ENCODE data around the gene LRRC3C.

Gene LRRC3C

DNA sequence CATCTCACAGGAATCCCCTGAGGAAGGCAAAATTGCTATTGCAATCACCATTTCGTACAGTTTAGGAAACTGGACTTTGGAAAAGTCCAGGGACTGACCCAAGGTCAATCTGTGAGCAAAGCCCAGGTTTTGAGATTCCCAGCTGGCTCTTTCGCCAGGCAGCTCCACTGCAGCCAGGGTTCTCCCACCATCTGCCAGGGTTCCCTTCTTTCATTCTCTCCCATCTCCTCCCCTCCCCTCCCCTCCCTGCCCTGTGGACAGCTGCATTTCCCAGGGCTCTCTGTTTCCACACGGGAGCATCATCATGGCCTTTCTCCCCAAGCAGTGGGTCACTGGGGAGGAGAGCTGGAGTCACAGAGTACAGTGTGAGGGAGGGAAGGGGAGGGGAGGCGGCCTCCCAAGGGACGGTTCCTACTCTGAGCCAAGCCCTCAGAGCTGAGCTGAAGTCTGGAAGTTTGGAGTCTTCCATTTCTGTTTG is 23.4 kb downstream of the LRRC3C start:
- DNase-seq: no peak

DNA sequence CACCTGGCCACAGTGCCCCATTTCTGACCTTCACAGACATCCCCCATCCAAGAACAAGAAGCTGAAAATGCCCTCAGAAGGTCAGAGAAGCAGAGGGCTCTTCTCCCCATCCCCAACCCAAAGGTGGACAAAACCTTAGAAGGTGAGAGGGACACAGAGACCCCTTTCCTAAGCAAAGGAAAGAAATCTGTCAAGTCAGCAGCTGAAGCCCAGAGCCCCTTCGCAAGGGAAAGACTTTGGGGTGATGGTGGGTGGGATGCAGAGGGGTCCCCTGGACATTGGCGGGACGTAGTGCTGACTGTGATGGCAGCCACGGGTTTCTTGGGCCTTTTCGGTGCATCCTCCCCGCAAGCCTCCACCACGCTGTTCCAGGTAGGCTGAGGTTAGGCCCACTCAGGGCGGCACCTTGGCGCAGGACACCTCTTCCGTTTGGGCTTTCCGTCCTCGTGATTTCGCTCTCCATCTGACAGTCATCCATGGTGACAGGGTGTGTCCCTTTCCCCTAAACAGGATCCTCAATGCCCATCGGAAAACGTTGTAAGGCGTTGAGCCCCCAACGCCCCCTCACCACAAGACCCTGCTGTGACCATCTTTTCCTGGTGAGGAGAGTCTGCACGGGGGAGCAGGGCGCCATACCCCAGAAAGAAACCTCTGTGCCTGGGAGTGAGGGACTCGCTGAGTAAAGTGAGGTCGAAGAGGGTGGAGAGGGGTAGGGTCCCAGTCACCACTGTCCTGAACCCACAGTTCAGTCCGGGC is 24.6 kb downstream of the LRRC3C start:
- DNase-seq: no peak

DNA sequence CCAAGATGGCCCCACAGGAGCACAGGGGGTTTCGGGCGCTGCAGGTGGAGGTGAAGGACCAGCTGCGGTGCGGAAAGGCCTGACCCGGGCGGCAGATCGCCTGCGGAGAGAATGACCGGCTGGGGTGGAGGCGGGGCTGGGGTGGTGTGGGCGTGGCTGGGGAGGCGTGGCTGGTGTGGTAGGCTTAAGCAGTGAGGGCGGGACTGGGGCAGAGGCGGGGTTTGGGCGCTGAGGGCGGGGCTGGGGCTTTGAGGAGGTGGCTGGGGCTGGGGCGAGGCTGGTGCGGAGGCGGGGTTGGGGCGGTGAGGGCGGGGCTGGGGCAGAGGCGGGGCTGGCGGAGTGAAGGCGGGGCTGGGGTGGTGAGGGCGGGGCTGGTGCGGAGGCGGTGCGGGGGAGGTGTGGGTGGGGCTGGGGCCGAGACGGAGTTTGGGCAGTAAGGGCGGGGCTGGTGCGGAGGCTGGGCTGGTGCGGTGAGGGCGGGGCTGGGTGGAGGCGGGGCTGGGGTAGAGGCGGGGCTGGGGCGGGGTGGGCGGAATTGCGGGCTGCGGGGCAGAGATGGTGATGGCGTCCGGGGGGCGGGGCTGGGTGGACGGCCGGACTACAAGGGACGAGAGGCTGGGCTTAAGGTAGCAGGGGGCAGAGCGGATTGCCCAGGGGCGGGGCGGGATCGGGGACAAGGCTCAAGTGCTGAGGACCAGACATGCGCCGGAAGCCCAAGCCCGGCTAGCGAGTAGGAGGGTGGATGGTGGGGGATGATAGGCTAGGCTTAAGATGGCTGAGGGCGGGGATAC is 25.3 kb downstream of the LRRC3C start:
- DNase-seq: peak; percentile 98

- no peak for DNase-seq
Observed at GRCh38 chr17:39953471-39953888, 25.9 kb downstream of the LRRC3C start.

GRCh38 chr17:39954876-39955275 is 27.3 kb downstream of the LRRC3C start:
- no peak for DNase-seq

DNA sequence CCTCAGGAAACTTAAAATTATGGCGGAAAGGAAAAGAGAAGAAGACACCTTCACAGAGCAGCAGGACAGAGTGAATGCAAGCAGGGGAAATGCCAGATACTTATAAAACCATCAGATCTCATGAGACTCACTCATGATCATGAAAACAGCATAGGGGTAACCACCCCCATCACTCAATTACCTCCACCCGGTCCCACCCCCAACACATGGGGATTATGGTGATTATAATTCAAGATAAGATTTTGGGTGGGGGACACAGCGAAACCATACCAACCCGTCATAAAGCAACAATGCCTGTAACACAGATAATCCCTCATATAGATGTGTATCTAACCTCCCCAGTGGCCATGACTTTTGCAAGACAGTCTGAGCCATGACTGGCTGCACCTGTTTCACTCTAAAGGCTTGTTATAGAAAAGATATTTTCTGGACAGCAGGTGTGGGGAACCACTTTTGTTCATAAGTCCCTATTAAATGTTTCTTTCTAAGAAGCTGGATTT is 28.2 kb downstream of the LRRC3C start:
- no peak for DNase-seq

DNA sequence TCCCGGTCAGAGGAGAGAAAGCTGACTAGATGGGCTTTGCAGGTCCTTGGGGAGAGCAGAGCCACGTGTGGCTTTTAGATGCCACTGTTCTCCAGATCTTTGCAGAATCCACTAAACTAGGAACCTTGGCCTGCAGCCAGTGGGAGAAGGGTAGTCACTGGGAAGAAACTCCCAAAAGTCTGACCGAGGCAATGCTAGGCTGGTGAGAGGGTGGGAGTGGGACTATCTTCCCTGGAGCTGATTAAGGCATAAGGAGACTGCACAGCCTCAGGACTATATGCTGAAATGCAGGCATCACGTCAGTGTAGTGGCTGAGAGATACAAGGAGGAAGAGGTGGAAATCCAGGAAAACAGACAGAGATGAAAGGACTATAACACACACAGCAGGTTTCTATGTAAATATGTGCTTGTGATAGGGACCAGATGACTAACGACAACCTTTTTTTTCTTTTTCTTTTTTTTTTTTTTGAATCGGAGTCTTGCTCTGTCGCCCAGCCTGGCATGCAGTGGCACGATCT is 33.1 kb downstream of the LRRC3C start:
- DNase-seq: no peak

- DNase-seq: no peak
Observed at GRCh38 chr17:39962642-39963220, 35.2 kb downstream of the LRRC3C start, which contains the start of gene GSDMA. Gene GSDMA (plus strand): TSS chr17:39963004. CDS start chr17:39965688, 2,684 bp downstream.

DNA sequence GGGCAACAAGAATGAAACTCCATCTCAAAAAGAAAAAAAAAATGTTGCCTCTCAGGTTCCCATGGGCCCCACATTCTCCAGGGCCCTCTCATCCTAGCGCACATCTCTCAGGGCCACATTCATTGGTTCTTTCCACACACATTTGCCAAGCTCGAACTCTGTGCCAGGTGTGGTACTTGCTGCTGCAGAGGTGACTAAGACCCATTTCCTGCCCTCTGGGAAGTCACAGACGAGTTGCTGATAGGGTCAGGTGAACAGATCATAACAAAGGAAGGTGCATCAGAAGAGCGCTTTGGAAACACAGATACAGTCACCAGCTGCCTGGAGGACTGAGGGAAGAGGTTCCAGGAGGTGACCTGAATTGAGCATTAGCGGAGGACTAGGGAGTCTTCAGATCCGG is 36.3 kb downstream of the LRRC3C start:
- no peak for DNase-seq

DNA sequence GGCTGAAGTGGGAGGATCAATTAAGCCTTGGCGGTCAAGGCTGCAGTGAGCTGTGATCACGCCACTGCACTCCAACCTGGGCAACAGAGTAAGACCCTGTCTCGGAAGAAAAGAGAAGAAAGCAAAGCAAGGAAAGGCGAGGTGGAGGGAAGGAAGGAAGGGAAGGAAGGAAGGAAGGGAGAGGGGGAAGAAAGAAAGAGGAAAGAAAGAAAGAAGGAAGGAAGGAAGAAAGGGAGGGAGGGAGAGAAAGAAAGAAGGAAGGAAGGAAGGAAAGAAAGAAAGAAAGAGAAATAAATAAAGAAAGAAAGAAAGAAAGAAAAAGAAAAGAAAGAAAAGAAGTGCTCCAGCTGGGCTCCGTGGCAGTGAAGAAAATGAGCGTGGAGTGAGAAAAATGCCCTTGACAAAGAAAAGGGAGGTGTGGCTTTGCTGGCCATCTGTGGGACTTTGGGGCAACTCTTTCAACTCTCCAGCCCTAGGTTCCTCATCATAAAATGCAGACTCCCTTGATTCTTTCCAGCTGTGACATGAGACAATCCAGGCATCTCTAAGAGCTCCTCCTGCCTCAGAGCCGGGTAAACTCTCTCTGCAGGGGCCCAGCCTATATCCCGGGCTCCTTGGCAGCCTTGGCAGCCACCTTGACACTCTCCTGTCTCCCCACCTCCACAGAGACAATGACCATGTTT is 37.6 kb downstream of the LRRC3C start:
- no peak for DNase-seq

DNA sequence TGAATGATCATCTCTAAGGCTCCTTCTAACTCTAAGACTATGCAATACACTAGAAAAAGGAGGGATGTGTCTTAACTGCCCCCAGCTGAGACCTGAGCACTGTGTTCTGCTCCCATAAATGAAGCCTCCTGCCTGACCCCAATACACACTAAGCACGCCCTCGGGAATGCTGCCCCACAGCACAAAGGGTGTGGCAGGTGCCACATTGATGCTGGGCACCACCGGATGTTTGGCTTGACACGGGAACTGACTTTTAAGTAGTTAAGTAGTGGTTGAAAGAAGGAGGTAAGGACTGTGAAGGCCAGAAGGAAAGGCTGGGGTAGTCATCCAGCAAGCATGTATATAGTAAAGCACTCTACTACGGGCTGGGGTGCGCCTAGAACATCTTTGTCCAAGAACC is 39.2 kb downstream of the LRRC3C start:
- DNase-seq: no peak

DNA sequence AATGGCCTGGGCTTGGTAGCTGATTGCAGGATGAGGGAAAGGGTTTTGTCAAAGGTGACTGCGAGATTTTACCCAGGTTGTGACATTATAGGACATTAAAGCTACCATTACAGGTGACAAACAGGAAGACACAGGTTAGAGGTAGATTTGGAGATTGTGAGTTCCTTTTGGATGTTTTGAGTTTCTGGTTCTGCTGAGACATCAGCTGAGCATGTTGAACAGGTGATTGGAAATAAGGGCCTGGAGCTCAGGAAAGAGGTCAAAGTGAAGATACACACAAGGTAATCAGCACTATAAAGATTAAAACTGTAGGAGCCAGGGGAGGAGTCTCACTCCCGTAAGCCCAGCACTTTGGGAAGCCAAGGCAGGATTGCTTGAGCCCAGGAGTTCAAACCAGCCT is 41.2 kb downstream of the LRRC3C start:
- DNase-seq: no peak

- DNase-seq: no peak
Observed at GRCh38 chr17:39969375-39969774, 41.8 kb downstream of the LRRC3C start.

DNA sequence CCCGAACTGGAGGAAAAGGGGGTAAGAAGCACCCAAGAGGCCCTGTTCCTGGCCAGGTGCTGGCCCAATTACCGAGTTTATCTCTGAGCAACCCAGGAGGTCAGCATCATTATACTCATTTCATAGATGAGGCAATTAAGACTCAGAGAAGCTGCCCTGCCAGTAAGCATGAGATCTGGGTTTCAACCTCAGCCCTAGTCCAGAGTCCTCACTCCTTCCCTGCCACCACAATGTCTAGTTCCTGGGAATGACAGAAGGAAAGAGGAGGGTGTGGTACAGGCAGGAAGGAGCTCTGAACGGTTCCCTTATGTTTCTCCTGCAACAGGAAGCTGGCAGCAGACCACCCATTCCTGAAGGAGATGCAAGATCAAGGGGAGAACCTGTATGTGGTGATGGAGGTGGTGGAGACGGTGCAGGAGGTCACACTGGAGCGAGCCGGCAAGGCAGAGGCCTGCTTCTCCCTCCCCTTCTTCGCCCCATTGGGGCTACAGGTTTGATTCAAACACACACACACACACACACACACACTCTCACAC is 42.7 kb downstream of the LRRC3C start:
- no peak for DNase-seq

GRCh38 chr17:39971076-39971603 is 43.6 kb downstream of the LRRC3C start:
- no peak for DNase-seq

- DNase-seq: no peak
Observed at GRCh38 chr17:39972271-39972670, 44.7 kb downstream of the LRRC3C start.

DNA sequence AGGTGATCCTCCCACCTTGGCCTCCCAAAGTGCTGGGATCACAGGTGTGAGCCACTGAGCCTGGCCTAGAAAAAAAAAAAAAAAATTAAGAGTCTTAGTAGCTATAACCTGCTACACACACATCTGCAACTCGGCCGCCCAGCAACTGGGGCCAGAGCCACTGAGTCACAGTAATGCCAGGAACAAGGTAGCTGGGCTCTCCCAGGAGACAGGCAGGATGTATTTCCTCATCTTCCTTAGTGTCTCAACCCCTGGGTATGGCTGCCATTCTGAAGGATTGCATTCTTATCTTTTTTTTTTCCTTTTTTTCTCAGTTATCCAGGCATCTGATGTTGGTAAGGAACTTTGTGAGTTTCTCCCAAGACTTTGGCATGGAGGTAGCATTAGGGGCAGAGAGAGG is 46.0 kb downstream of the LRRC3C start:
- no peak for DNase-seq

GRCh38 chr17:39974433-39974832 is 46.9 kb downstream of the LRRC3C start:
- no peak for DNase-seq

- DNase-seq: no peak
Observed at GRCh38 chr17:39975801-39976200, 48.3 kb downstream of the LRRC3C start.

DNA sequence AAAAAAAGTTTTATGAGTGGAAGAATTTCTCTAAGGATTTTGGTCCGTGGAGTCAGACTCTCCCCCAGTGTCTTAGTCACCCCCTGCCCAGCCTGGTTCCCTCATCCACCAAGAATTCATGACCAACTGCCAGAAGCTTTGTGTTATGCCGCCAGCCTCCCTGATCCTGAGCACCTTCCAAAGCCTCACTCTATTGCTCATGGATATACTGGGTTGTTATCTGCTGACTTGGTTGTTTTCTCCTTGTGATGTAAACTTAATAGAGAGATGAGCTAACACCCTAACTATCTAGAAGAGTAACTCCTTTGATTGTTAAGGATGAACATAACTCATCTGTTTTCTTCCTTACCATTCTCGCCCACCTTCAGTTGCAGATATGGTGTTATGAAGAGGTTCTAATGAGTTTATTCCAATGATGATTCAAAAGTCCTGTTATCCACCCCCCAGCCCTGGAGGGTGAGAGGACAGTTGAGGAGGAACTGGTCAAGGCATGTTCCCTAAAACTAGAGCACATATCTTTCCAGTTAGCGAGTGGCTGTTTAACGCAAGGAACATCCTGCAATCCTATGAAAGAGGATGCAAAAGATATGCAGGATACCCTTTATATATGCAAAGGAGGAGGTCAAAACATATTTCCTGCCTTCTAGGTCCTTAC is 51.6 kb downstream of the LRRC3C start:
- DNase-seq: peak; percentile 97

GRCh38 chr17:39979893-39980350 is 52.4 kb downstream of the LRRC3C start:
- peak; percentile 63 for DNase-seq
